Putamen (tissue), 1 donor: ENCODE data around the gene CLASP1.
"Not testable (repeated sequence)": the region's sequence is repeated elsewhere in the genome, so short reads cannot be mapped to it uniquely, and the experiment has no call there.

Source experiments
- DNase-seq: peaks from one replicate; pipeline ENCODE4 v3.0.0-alpha.2; 2016; ENCODE audit warnings: low spot score

CLASP1 gene

DNA sequence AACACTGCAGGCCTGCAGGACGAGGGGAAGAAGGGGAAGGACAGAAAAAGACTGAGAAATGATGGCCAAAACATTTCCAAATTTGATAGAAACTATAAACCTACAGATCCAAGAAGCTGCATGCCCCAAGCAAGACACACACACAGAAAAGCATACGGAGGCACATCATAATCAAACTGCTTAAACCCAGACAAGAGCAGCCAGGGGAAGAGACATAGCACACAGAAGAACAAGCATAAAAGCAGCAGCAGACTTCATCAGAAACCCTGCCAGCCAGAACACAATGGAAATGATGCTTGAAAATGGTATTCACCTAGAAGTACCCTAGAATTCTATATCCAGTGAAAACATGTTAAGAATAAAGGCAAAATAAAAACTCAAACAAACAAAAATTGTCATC lies 175.8 kb downstream of the CLASP1 start:
- DNase-seq: no peak

DNA sequence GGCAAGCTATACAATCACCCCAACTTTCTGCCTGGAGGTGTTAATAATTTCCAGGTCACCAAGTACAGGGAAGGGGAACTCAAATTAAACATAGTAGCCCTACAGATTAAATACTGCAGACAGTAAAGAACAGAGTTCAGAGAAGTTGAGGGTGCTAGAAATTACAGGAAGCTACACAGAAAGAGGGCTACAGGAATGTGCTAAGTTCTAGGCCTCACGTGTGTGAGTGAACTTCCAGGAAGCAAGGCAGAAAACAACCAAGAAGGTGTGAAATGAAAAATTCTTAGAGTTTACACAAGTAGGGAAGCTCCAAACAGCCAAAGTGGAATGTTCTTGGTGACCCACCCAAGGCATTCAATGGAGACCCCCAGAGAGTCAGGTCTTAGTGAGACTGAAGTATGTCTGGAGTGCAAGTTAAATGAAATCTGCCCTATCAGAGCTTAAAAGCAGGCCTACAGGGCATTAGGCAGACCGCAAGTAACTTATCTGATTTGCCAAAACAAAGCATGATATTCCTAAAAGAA lies 176.7 kb downstream of the CLASP1 start:
- no peak for DNase-seq

DNA sequence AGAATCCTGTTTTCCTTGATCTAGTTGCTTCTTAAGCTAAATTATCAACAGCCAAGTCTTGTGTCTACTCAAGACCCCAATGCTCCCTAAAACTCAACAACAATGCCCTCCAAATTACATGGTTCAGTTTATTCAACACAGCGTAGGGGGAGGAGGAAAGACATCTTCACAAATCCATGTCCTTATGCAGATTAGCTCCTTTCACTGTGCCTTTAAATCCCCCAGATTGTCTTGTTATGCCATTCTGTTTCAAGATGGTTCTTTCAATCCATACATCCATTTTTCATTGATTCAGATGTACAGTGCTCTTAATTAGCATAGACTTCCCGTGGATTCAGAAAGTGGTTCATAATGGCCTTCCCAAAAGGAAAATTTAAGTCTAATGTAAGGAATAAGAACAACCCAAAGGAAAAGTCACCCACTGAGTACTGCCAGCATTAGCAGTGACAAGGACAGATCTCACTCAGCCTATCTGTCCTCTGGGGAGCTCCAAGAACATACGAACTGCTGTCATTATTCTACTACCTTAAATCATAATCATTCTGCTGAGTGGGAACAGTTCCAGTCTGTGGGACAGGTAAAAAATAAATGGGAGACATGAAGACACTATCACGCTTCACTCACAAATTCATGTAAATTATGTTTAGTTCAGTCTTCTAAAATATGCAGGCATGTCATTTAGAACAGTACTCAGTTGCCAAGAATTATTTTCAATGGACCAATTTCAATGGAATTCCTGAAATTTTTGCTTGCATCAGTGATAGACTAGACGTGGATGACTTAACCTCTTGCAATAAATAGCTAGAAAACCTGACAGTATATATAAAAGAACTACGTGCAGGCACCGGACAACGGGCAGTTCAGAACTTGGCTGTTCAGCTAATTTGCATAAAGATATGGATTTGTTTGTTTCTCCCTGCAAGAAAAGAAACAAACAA lies 177.5 kb downstream of the CLASP1 start:
- DNase-seq: no peak

DNA sequence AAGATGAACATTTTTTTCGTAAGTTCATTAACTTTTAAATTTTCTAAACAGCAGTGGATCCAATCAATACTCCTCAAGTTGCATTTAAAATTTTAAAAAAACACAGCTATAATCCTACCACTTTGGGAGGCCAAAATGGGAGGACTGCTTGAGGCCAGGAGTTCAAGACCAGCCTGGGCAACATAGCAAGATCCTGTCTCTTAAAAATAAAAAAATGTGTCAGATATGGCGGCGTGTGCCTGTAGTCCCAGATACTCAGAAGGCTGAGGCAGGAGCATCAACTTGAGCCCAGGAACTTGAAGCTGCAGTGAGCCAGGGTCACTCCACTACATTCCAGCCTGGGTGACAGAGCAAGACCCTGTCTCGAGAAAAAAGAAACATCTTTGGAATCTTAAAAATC lies 178.3 kb downstream of the CLASP1 start:
- DNase-seq: no peak

DNA sequence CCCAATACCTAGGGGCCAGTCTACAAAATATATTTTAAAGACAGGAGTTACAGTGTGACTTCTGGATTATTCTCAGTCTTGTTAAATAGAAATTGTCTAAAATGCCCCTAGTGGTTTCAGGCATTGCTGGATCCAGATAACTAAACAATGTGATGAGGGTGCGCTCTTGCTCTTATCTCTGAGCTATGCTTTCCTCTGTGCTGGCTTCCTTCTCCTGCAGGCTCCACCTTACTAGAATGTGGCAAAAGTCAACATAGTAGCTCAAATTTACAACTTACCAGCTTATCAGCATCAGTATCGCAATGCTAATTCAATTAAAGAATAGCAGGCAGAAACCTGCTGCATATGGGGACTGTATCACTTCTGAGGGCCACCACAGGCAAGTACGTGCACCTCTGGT lies 179.9 kb downstream of the CLASP1 start:
- no peak for DNase-seq

DNA sequence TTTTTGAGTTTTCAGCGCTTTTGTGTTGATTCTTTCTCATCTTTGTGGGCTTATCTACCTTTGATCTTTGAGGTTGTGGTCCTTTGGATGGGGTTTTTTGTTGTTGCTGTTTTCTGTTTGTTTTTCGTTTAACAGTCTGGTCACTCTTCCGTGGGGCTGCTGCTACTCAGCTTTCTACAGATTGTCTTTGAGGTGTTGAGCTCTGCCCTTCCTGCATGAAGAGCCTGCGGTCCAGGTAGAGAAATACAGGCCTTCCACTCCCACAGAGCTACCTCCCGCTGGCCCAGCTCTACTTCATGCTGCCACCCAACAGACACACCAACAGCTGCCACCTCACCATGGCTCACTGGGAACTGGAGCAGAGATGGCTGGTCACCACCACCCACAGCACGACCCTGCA lies 180.3 kb downstream of the CLASP1 start:
- no peak for DNase-seq

DNA sequence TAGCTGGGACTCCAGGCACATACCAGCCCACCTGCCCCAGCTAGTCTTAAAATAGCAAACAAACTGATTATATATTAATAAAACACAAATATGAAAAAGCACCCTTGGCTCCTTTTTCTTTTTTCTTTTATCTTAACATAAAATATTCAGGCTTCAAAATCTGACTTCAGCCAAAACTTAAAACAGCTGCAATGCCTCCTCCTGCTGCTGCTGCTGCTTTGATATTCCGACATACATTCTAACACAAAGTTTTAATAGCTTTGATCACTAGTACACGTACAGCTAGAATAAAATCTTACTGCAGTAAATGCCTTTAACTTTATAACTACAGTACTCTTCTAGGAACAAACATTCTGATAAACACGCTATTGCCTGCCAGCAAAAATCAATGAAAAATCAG lies 190.0 kb downstream of the CLASP1 start:
- no peak for DNase-seq

DNA sequence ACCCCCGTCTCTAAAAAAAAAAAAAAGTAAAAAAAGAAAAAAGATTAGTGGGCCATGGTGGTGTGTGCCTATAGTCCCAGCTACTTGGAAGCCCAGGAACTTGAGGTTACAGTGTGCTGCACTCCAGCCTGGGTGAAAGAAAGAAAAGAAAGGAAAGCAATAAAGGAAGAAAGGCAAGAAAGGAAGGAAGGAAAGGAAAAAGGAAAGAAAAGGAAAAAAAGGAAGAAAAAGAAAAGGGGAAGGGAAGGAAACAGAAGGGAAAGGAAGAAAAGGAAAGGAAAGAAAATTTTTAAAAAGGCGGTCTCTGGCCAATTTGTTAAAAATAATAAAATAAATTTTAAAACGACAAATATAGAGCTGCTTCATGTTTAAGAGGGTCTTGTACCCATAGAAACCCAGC lies 192.9 kb downstream of the CLASP1 start:
- no peak for DNase-seq

DNA sequence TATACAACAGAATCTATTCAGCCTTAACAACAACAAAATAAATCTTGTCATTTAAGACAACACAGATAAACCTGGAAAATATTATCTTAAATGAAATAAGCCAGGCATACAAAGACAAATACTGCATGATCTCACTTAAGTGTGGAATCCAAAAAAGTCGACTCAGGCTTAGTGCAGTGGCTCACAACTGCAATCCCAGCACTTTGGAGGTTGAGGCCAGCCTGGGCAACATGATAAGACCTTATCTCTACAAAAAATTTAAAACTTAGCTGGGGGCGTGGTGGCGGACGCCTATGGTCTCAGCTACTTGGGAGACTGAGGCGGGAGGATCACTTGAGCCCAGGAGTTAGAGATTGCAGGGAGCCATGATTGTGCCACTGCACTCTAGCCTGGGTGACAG lies 193.8 kb downstream of the CLASP1 start:
- DNase-seq: no peak

DNA sequence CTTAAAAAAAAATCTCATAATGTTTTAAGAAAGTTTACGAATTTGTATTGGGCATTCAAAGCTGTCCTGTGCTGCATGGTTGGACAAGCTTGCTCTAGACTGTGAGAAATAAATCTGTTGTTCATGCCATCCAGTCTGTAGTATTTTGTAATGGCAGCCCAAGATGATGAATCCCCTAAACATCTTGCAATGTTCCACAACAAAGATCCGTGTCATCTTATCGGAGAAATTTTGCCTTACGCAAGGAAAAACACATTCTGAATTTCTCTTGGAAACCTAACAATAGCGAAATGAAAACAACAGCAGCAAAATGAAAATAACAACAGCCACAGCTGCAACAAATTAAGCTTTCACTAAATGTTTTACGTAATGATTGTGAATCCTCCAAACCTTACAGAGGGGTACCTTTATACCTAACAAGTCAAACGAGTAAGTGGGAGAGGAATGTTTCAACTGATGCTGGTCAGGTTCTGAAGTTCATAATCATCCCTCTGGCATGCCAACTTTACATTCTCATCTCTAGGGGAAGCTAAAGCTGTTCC lies 194.6 kb downstream of the CLASP1 start:
- DNase-seq: no peak

DNA sequence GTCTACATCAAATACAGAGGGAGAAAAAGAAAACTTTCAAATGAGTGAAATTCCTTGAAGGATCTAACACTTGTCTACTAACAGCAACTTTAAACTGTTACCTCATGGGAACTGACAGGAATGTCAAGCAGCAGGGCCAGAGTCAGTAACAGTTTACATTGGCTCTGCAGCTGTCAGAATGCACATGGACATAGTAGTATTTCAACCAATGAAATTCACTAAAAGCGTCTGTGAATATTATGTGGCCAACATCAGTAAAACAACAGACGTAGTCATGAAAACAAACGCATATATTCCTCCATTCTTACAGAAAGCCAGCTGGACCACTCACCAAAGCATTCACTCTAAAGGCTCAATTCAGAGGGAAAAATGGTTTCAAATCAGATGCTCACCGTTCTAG lies 197.9 kb downstream of the CLASP1 start:
- DNase-seq: no peak

DNA sequence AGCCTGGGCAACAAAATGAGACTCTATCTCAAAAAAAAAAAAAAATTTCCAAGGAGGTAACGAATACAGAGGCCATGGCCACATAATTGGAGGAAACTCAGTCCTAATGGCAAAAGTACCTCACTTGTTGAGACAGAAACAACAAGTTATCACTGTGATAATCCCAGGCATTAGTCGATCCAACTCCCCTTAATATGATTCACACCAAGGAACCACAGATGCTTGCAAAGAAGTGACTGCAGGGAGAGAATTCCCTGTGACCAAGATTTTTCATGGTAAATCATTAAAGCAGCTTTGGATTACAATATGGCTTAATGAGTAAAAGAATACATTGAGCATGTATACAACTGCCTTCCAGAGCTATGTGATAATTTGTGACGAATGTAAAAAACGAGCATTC lies 199.0 kb downstream of the CLASP1 start:
- no peak for DNase-seq

DNA sequence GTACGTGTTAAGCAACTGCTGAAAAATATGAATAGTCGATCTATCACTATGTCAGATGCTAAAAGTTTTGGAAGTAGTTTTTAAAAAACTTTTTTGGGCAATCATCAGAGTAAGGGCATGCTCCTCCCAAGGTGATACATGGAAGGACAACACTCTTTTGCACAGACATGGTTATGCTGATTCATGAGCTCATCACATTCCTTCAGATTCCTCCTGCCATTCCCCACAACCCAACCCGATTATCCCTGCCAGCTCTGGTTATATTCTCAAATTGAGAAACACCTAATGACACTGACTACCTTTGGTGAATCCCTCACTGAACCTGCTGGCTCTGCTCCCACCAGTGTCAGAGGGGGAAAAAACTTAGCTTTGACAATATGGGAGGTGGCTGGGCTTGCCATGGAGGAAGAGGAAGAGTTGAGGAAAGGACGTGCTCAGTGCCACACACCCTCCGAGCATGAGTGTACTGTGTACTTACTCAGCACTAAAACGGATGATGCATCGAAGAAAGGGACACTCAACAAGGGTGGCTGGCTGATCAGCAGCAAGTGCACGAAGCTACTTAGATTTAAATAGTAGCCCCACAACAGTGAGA lies 202.5 kb downstream of the CLASP1 start:
- no peak for DNase-seq

DNA sequence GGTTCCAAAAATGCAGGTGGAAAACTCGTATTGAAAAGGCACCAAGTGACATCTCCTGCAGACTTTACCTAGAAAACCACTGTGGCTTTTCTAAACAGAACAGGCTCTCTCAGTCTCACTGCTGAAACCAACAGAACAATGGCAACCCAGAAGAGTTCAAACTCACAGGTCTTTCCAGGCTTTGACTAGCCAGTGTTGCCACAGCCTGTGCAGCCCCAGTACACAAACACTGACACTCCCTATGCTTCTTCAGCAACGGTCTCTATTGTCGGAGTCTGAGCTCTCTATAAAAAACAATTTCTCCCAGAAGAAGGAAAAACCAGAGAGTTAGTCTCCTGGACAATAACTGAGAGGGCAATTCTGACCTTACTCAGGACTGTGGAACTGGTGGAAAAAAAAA lies 206.4 kb downstream of the CLASP1 start:
- DNase-seq: no peak

DNA sequence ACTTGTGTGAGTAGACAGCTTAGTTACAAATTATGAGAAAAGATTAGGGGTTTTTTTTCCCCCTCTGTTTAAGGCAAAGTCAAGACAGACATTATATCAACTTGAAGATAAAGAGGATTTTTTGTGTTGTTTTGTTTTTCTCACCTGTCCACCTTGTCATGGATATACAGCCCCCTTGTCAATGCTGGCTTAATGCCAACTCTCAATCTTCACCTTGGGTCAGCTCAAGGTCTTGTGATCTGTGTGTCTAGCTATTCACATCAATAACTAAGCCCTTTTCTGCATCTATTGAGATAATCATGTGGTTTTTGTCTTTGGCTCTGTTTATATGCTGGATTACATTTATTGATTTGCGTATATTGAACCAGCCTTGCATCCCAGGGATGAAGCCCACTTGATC lies 211.0 kb downstream of the CLASP1 start:
- not testable (repeated sequence) for DNase-seq

DNA sequence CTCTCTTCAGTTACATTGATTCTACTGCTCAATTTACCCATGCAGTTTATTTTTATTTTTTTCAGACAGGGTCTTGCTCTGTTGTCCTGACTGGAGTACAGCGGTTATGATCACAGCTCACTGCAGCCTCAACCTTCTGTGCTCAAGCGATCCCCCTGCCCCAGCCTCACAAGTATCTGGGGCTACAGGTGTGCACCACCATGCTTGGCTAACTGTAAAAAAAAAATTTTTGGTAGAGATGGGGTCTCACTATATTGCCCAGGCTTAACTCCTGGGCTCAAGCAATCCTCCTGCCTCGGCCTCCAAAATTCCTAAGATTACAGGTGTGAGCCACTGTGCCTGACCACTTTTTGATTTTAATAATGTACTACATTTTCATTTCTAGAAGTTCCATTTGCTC lies 212.3 kb downstream of the CLASP1 start:
- no peak for DNase-seq

DNA sequence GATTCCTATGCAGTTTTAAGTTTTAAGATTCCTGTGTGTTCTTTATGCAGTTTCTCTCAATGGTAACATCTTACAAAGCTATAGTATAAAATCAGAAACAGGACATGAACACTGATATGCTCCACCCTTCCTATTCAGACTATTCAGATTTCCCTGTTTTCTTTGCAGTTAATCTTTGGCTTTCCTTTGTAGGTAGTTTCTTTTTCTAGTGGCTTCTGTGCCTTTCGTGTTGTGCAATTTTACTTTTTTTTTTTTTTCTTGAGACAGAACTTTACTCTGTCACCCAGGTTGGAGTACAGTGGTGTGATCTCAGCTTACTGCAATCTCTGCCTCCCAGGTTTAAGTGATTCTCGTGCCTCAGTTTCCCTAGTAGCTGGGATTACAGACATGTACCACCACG lies 213.5 kb downstream of the CLASP1 start:
- no peak for DNase-seq

DNA sequence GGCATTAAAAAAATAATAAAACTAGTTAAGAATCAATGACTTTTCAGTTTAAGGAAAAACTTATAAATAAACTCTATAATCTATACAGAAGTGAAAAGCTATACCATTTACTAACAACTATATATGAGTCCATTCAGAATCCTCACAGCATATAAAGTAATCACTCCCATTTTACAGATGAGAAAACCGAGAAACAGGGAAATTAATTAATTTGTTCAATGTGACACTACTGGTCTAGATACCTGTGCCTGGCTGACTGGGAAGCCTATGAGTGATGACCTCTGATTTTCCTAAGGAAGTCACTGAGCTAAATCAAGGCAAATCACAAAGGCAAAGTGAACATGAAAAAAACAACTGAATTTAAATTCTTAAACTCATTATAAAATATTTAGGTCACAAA lies 218.0 kb downstream of the CLASP1 start:
- no peak for DNase-seq

DNA sequence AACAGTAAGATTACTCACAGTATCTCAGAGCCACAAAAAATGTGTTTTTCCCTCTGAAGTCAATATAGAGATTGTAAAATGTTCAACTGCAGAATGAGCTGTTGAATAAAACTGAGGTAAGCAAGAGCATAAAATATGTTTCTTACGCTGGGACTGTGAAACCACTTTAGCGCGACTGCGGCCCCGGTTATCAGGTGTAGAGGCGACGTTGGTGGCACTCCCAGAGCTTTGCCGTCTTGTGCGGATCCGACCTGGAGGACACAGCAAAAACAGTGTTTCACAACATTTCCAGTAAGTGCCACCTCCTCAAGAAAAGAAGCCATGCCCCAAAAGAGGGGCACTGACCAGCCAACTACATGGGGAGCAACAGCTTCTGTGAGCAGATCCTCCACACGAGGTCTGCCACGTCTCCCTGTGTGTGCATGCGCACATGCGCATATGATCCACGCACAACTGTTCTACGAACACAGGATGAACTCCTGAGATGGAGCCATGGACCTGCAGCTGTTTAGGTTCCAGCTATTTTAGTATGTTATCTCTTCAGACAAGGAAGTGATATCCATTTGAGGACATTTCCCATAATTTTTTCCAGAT lies 219.2 kb downstream of the CLASP1 start:
- DNase-seq: no peak

DNA sequence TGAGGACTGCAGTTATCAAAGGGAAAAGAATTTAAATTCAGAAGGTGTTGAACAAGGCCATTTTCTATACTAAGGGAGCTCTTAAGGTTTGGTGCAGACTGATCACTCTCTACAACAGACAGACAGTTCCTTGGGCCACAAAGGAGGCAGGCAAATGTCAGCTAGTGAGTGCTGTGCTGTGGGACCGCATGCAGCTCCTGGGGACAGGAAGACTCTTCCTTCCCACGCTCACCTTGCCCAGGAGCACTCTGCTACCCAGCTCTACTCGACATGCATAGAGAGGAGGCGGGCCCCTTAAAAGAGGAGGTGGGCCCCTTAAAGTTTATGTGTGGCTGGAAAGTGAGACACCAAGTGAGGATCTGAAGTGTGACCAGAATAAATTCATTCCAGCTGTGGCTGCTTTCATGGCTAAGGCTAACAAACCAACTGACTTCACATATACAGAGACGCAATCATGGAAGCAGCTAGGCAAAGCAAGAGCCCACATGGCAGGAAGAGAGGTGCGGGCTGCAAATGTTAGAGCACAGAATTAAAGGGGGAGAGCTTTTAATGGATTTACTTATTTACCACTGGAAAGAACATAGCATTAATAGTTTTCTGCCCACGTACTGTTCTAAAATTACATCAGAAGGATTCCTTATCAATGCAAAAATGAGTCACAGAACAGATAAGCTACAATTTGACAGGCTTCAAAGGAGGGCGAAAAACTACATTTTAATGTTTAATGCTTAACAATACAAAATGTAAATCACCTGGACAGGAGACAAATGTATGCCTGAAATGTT lies 220.0 kb downstream of the CLASP1 start:
- DNase-seq: no peak

DNA sequence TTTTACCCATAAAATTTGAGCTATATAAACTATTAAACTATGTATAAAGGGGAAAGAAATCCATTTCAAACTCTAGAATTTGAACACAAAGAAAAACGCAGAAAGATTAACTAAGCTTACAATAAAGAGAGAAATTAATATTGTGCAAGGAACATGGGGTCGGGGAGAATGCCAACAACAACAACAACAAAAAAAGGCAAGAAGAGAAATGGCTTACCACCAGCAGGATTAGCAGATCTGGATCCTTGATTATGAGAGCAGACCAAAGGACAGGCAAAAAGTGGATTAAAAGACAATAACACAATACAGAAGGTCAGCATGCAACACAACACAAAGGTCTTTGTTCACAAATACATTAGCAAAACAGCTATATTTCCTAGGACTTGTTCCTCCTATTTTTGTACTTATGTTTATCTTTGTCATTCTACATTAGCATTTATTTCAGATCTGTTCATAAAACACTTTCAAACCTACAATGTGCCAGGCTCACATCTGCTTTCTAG lies 222.0 kb downstream of the CLASP1 start:
- DNase-seq: no peak

DNA sequence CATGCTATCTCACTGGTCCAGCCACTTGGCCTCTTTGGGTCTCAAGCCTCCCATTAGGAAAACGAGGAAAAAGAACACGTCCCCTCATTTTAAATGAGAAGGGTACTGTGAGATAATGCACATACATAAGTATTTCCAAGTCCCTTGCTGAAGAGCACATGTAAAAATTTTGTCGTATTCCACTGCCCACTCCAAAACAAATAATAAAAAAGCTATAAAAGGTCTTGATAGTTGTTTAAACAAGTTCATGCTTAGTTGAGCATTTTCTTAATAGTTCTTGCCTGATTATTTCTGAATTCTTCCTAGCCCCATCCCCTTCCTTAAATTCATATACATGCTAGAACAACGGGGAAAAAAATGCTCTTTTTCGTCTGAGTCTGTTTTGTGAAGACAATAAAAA lies 228.8 kb downstream of the CLASP1 start:
- DNase-seq: no peak
